ENCODE results near the gene NFKB2.

The NFKB2 gene

GRCh38 chr10:102408728-102409603, 13.5 kb downstream of the NFKB2 start:
- no peak for DNase-seq (ENCODE audit: low read depth in 2 of 2)

- no peak for DNase-seq (ENCODE audit: low read depth in 2 of 2)
Observed at GRCh38 chr10:102409604-102410428, 14.3 kb downstream of the NFKB2 start.

GRCh38 chr10:102410429-102411073, 15.0 kb downstream of the NFKB2 start:
- DNase-seq (ENCODE audit: low read depth in 2 of 2) = no peak

GRCh38 chr10:102411341-102412255, 16.1 kb downstream of the NFKB2 start:
- no peak for DNase-seq (ENCODE audit: low read depth in 2 of 2)

GRCh38 chr10:102412293-102412692, 16.8 kb downstream of the NFKB2 start:
- DNase-seq (ENCODE audit: low read depth in 2 of 2) = no peak

GRCh38 chr10:102413053-102413705, 17.7 kb downstream of the NFKB2 start:
- no peak for DNase-seq (ENCODE audit: low read depth in 2 of 2)

- no peak for DNase-seq (ENCODE audit: low read depth in 2 of 2)
Observed at GRCh38 chr10:102413806-102414561, 18.5 kb downstream of the NFKB2 start.

- no peak for DNase-seq (ENCODE audit: low read depth in 2 of 2)
Observed at GRCh38 chr10:102414749-102415148, 19.2 kb downstream of the NFKB2 start.

GRCh38 chr10:102416283-102416682, 20.8 kb downstream of the NFKB2 start:
- no peak for DNase-seq (ENCODE audit: low read depth in 2 of 2)

GRCh38 chr10:102416695-102417094, 21.2 kb downstream of the NFKB2 start:
- no peak for DNase-seq (ENCODE audit: low read depth in 2 of 2)

GRCh38 chr10:102418622-102419268, 23.2 kb downstream of the NFKB2 start, which contains the start of gene PSD:
Gene PSD (minus strand): TSS chr10:102418785. CDS start chr10:102417038, 1,747 bp downstream.
- no peak for DNase-seq (ENCODE audit: low read depth in 2 of 2)

GRCh38 chr10:102419269-102420180, 24.0 kb downstream of the NFKB2 start:
- no peak for DNase-seq (ENCODE audit: low read depth in 2 of 2)

GRCh38 chr10:102420181-102420713, 24.7 kb downstream of the NFKB2 start:
- no peak for DNase-seq (ENCODE audit: low read depth in 2 of 2)

GRCh38 chr10:102420714-102421506, 25.4 kb downstream of the NFKB2 start, which contains the start of gene FBXL15:
Gene FBXL15 (plus strand): TSS chr10:102420836. CDS start chr10:102421130, 294 bp downstream.
- peak; percentile 95 for DNase-seq (ENCODE audit: low read depth in 2 of 2)

GRCh38 chr10:102421507-102421756, 25.9 kb downstream of the NFKB2 start:
- DNase-seq (ENCODE audit: low read depth in 2 of 2) = no peak

- no peak for DNase-seq (ENCODE audit: low read depth in 2 of 2)
Observed at GRCh38 chr10:102421757-102422512, 26.4 kb downstream of the NFKB2 start.
